Stomach (tissue), 19 donors: ENCODE data around the gene ELF5. TPM values are rescaled to one million over a fixed set of nuclear protein-coding genes. Genes with fewer than 3 reads are reported as not detected.

Experiments used
- DNase-seq, 2 donors: peaks; one replicate each; pipeline versions ENCODE4 v3.0.0 to v3.0.0-alpha.2; 2013 to 2019
- H3K27ac ChIP-seq, 5 donors: fragments of 200-600 bp in 4 of 5; sonication (generic) in 4 of 5; one replicate each; pipeline ENCODE4 v1.5.1; 2013 to 2019; ENCODE audit warnings: mild to moderate bottlenecking in 1 of 5, moderate library complexity in 1 of 5
- H3K27me3 ChIP-seq, 3 donors: fragments of 200-600 bp; sonication (generic); one replicate each; pipeline ENCODE4 v1.5.1; 2017 to 2019; ENCODE audit warnings: mixed run types in 1 of 3
- H3K36me3 ChIP-seq, 4 donors: fragments of 200-600 bp; sonication (generic); 1 replicate in 3 of 4; 2 replicates in 1 of 4; pipeline ENCODE4 v1.5.1; 2016 to 2019
- H3K4me1 ChIP-seq, 4 donors: fragments of 200-600 bp; sonication (generic); one replicate each; pipeline ENCODE4 v1.5.1; 2016 to 2019
- H3K4me3 ChIP-seq, 4 donors: fragments of 200-600 bp; sonication (generic) in 3 of 4; one replicate each; pipeline ENCODE4 v1.5.1; 2016 to 2019; ENCODE audit warnings: mild to moderate bottlenecking in 1 of 4
- H3K9me3 ChIP-seq, 4 donors: fragments of 200-600 bp; sonication (generic); one replicate each; pipeline ENCODE4 v1.5.1; 2016 to 2019
- EP300 ChIP-seq: sonication (generic); formaldehyde crosslinking; IDR thresholded peaks from one replicate; pipeline ENCODE4 v1.6.1; 2017; ENCODE audit warnings: antibody characterized with exemption
- POLR2A ChIP-seq, 4 donors: fragments of 450-650 bp; IDR thresholded peaks; one replicate each; pipeline ENCODE4 v1.6.1; 2016; ENCODE audit warnings: antibody characterized with exemption in 4 of 4, control low read depth in 2 of 4, mild to moderate bottlenecking in 1 of 4, moderate library complexity in 1 of 4
- POLR2AphosphoS5 ChIP-seq, 3 donors: sonication (generic); formaldehyde crosslinking; IDR thresholded peaks; one replicate each; pipeline ENCODE4 v1.6.1; 2016; ENCODE audit warnings: antibody characterized with exemption in 3 of 3
- WGBS, 5 donors: extraction: QIAGEN DNeasy Blood & Tissue Kit in 3 of 5; methylation state at CpG; one replicate each; pipeline versions ENCODE4 v1.1.5 to v1.1.7; 2013 to 2018; 5-methylcytosine and 5-hydroxymethylcytosine counted together
- intact Hi-C: fragments of 100-400 bp; cut with DNase I; formaldehyde crosslinking; loops from one replicate; pipeline ENCODE4 v1.15.1; 2023; ENCODE audit warnings: low total_unique reads
- long read RNA-seq, 10 donors: transcript quantifications; one replicate each; lab custom pipeline, GENCODE V29; 2026
- polyA plus RNA-seq, 3 donors: library from polyadenylated mRNA; stranded (reverse); fragments of 200-250 nt; gene quantifications; one replicate each; pipeline ENCODE4 v1.2.3, GENCODE V29; 2013
- total RNA-seq, 5 donors: library from RNA; depleted of rRNA; stranded (reverse); fragments of >200 nt; gene quantifications; one replicate each; pipeline versions ENCODE4 v1.1.0 to v1.2.3, GENCODE V29; 2014 to 2016
- TF ChIP-seq, protein P1 (sequence below), 7 experiments: fragments of 450-650 bp in 4 of 7; fragments of 200-600 bp in 3 of 7; sonication (generic) in 3 of 7; IDR thresholded peaks; one replicate each; pipeline ENCODE4 v1.5.1; 2016 to 2019; ENCODE audit warnings: antibody characterized with exemption in 7 of 7, control low read depth in 2 of 7, mild to moderate bottlenecking in 1 of 7
- donor health status: healthy with polysubstance abuse.
- donor health status: Bipolar disorder and iron deficiency.
- donor health status: healthy.

Gene ELF5
- under 1 TPM in 1 of 5 donors, not detected in 4; 0.55 TPM for total RNA-seq
- under 1 TPM in 2 of 3 donors, not detected in 1; 0.19 to 0.78 TPM for polyA plus RNA-seq
- long read RNA-seq, donor 1 = 0 reads
- long read RNA-seq, donor 2 = 0 reads
- long read RNA-seq, donor 3 = 0 reads
- long read RNA-seq, donor 4 = 0 reads
- long read RNA-seq, donor 5 = 0 reads
- long read RNA-seq, donor 6 = 0 reads
- long read RNA-seq, donor 7 = 0 reads
- long read RNA-seq, donor 8, partial matches to known transcripts = 0 of 1 reads
- long read RNA-seq, donor 8, other reads (novel, unspliced or antisense) = 0 of 1 reads
- long read RNA-seq, donor 9 = 0 reads
- long read RNA-seq, donor 10 = 0 reads

DNA sequence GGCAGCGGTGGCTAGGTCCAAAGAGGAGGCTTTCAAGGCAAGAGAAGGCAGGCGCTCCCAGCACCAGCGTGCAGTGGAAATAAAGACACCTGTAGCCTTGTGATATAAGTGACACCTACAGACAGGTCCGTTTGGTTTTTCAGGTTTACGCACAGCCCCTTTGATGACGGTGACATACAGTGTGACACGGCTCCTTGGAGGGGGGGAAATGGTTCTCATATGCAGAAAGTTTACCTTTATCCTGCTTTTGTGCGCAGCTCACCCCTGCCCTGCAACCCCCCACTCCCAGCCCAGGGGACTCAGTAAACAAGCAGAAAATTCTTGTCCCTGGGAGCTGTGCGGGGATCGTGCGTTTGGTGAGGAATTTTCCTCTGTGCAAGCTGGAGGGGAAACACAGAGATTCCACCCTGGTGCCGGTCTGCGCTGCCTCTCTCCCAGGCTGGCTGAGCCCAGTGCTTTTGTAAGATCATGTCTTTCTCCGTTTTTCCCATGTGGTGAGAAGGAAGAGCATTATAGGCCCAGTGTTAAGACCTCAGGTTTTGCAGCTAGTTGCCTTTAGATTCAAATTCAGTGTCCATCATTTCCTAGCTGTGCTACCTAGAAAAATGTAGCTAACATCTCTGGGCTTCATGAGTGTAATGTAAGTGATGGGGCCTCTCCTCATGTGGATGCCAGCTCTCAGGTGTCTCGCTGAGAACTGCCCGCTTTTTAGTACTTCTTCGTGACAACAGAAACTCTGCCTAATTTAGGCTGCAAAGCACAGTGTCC, at the start of gene ELF5:
Gene ELF5 (minus strand): TSS at position 113 of the 768 bp plus-strand sequence. CDS start 8,045 bp downstream, outside the sequence.
- Histone ChIP-seq H3K27ac (no peak within 1 kb of the TSS), H3K4me1 (peaks cover 0 to 4% (median 0%) of the 10 kb centered on the region in 4 donors), H3K36me3 (no peaks in the 10 kb centered on the region), H3K27me3 (no peaks in the 10 kb centered on the region), H3K4me3 (no peak within 1 kb of the TSS), H3K9me3 (no peaks in the 10 kb centered on the region)
- intact Hi-C loops = no loop called here
- peak in 1 of 2 donors; percentile 82 for DNase-seq
- WGBS, 5 donors = 54 to 70% (median 59%) methylated on average over 17 of the region's 17 CpGs
- TF ChIP-seq, protein P1, sequence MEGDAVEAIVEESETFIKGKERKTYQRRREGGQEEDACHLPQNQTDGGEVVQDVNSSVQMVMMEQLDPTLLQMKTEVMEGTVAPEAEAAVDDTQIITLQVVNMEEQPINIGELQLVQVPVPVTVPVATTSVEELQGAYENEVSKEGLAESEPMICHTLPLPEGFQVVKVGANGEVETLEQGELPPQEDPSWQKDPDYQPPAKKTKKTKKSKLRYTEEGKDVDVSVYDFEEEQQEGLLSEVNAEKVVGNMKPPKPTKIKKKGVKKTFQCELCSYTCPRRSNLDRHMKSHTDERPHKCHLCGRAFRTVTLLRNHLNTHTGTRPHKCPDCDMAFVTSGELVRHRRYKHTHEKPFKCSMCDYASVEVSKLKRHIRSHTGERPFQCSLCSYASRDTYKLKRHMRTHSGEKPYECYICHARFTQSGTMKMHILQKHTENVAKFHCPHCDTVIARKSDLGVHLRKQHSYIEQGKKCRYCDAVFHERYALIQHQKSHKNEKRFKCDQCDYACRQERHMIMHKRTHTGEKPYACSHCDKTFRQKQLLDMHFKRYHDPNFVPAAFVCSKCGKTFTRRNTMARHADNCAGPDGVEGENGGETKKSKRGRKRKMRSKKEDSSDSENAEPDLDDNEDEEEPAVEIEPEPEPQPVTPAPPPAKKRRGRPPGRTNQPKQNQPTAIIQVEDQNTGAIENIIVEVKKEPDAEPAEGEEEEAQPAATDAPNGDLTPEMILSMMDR (IDR thresholded peaks at IDR 0.05) = no peak
- TF ChIP-seq POLR2AphosphoS5 (IDR thresholded peaks at IDR 0.05) = no peak
- no peak for TF ChIP-seq POLR2A (IDR thresholded peaks at IDR 0.05)
- TF ChIP-seq EP300 = no peak

DNA sequence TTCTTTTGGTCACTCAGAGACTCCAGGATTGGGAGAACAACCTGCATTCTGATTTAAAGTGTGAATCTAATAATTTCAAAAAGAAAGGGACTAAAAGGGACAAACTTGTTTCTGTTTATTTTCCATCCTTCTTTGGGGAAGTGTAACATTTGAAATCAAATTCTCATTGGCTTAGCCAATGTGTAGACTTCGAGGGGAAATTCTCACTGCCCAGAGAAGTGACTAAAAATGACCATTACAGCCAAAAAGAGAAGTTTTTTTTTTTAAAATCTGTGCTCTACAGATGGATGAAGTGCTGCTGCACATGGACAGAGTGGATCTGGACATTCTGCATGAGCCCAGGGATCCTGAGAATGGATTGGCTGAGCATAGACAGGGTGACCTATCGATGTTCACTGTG, 49.4 kb upstream of the ELF5 start:
- TF ChIP-seq, protein P1 (IDR thresholded peaks at IDR 0.05) = no peak
- TF ChIP-seq POLR2A (IDR thresholded peaks at IDR 0.05) (no peak), EP300 (no peak), POLR2AphosphoS5 (IDR thresholded peaks at IDR 0.05) (no peak)
- H3K36me3 ChIP-seq = no peaks in the 10 kb centered on the region
- no peak overlapping the region for H3K4me3 ChIP-seq
- WGBS, 5 donors = 72 to 94% (median 81%) methylated on average over 2 of the region's 2 CpGs
- intact Hi-C loops = no loop called here
- no peak for DNase-seq
- H3K27me3 ChIP-seq = peaks cover 0 to 6% (median 0%) of the 10 kb centered on the region in 3 donors
- H3K4me1 ChIP-seq = no peaks in the 10 kb centered on the region
- H3K27ac ChIP-seq = no peak overlapping the region
- H3K9me3 ChIP-seq = no peaks in the 10 kb centered on the region

GRCh38 chr11:34560511-34560910, 46.9 kb upstream of the ELF5 start:
- H3K9me3 ChIP-seq = no peaks in the 10 kb centered on the region
- TF ChIP-seq EP300 = no peak
- TF ChIP-seq, protein P1 (IDR thresholded peaks at IDR 0.05) = no peak
- no peak for TF ChIP-seq POLR2A (IDR thresholded peaks at IDR 0.05)
- TF ChIP-seq POLR2AphosphoS5 (IDR thresholded peaks at IDR 0.05) = no peak
- DNase-seq = no peak
- H3K4me1 ChIP-seq = no peaks in the 10 kb centered on the region
- peaks cover 0 to 13% (median 0%) of the 10 kb centered on the region in 3 donors for H3K27me3 ChIP-seq
- no peaks in the 10 kb centered on the region for H3K36me3 ChIP-seq
- no peak overlapping the region for H3K4me3 ChIP-seq
- intact Hi-C loops = no loop called here
- H3K27ac ChIP-seq = no peak overlapping the region
- WGBS, 5 donors = 67 to 85% (median 70%) methylated on average over 4 of the region's 4 CpGs

- no peak overlapping the region for H3K27ac ChIP-seq
- WGBS, 5 donors = 78 to 93% (median 82%) methylated on average over 4 of the region's 4 CpGs
Observed at GRCh38 chr11:34558673-34559072, 45.1 kb upstream of the ELF5 start.

More at GRCh38 chr11:34558673-34559072, 45.1 kb upstream of the ELF5 start:
- DNase-seq = no peak
- Histone ChIP-seq H3K36me3 (no peaks in the 10 kb centered on the region), H3K4me3 (no peak overlapping the region), H3K4me1 (no peaks in the 10 kb centered on the region), H3K27me3 (peaks cover 0 to 13% (median 0%) of the 10 kb centered on the region in 3 donors), H3K9me3 (no peaks in the 10 kb centered on the region)
- intact Hi-C loops = no loop called here
- TF ChIP-seq, protein P1 (IDR thresholded peaks at IDR 0.05) = no peak
- TF ChIP-seq EP300 (no peak), POLR2A (IDR thresholded peaks at IDR 0.05) (no peak), POLR2AphosphoS5 (IDR thresholded peaks at IDR 0.05) (no peak)
